ENCODE measurements around the gene PLEKHO1. TPM values are rescaled to one million over a fixed set of nuclear protein-coding genes. Genes with fewer than 3 reads are reported as not detected.
A peak's percentile ranks its signal among the peaks of the same experiment; 100 is the strongest.
"Not testable (repeated sequence)": the region's sequence is repeated elsewhere in the genome, so short reads cannot be mapped to it uniquely, and the experiment has no call there.

PLEKHO1 gene
- total and polyA plus RNA-seq, 12 donors, result 29.3 to 221 (median 59.7) TPM

DNA sequence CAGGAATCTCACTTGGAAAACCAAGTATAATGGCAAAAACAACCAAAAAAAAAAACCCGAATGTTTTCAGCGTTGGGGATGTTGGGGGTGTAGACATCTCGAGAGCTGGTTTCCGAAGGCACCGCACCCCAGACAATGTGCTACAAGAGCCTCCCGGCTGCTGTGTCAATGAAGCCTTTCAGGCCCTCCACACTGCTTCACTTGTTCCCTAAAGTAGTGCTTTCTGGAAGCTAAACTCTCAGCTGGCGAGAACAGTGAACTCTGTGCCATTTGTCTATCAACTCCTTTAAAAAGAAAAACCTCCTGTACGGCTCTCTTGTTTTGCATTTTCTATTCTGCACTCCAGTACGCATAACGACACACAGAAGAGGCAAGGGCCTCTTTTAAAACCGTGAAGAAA lies 32.5 kb downstream of the PLEKHO1 start:
- Histone ChIP-seq H3K9me3 (no peaks in the 10 kb centered on the region), H3K4me1 (peaks cover 0 to 51% (median 0%) of the 10 kb centered on the region in 9 donors), H3K27me3 (no peaks in the 10 kb centered on the region), H3K4me3 (no peak overlapping the region), H3K27ac (no peak overlapping the region), H3K36me3 (no peaks in the 10 kb centered on the region)
- ATAC-seq (no peak), DNase-seq (no peak)
- TF ChIP-seq, protein P1, sequence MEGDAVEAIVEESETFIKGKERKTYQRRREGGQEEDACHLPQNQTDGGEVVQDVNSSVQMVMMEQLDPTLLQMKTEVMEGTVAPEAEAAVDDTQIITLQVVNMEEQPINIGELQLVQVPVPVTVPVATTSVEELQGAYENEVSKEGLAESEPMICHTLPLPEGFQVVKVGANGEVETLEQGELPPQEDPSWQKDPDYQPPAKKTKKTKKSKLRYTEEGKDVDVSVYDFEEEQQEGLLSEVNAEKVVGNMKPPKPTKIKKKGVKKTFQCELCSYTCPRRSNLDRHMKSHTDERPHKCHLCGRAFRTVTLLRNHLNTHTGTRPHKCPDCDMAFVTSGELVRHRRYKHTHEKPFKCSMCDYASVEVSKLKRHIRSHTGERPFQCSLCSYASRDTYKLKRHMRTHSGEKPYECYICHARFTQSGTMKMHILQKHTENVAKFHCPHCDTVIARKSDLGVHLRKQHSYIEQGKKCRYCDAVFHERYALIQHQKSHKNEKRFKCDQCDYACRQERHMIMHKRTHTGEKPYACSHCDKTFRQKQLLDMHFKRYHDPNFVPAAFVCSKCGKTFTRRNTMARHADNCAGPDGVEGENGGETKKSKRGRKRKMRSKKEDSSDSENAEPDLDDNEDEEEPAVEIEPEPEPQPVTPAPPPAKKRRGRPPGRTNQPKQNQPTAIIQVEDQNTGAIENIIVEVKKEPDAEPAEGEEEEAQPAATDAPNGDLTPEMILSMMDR (IDR thresholded peaks at IDR 0.05), result no peak
- 84 to 89% methylated on average over 11 of the region's 11 CpGs for WGBS, 2 donors
- intact Hi-C loops (cut with DNase I), result loop anchor here in 1 of 10 donors (5.0 kb wide), 1 partner anchor 215 kb away; no protein-coding TSS in a partner anchor

DNA sequence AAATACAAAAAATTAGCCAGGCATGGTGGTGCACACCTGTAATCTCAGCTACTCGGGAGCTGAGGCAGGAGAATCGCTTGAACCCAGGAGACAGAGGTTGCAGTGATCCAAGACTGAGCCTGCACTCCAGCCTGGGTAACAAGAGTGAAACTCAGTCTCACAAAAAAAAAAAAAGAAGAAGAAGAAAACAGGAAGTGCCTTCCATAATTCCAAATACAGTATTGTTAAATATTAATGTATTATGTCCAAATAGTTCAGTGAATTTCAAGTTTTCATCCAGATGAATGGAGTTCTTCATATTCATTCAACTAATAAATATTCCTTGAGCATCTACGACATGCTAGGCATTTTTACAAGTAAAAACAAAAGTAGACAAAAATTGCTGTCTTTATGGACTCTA lies 33.3 kb downstream of the PLEKHO1 start:
- ATAC-seq, result no peak
- no peaks in the 10 kb centered on the region for H3K27me3 ChIP-seq
- no peak overlapping the region for H3K4me3 ChIP-seq
- TF ChIP-seq, protein P1 (IDR thresholded peaks at IDR 0.05), result no peak
- H3K4me1 ChIP-seq, result peaks cover 0 to 53% (median 7%) of the 10 kb centered on the region in 9 donors
- WGBS, 2 donors, result 92 to 93% methylated on average over 3 of the region's 3 CpGs
- intact Hi-C loops (cut with DNase I), result loop anchor here in 1 of 10 donors (5.0 kb wide), 1 partner anchor 216 kb away; no protein-coding TSS in a partner anchor
- no peaks in the 10 kb centered on the region for H3K9me3 ChIP-seq
- peak overlapping the region in 1 of 10 donors; percentile 52 for H3K27ac ChIP-seq
- H3K36me3 ChIP-seq, result no peaks in the 10 kb centered on the region
- no peak for DNase-seq

DNA sequence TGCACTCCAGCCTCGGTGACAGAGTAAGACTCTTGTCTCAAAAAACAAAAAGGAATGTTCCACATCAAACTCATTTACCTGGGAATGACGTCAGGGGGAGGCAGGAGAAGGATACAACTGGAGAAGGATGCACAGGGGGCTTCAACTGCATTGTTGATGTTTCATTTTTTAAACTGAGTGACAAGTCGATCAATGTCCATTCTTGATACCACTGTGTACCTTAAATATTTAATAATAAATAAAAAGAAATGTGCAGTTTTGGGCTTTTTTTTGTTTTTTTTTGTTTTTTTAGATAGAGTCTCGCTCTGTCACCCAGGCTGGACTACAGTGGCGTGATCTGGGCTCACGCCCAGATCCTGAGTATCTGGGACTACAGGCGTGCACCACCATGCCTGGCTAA lies 35.8 kb downstream of the PLEKHO1 start:
- peak overlapping the region in 1 of 10 donors; percentile 79 for H3K27ac ChIP-seq
- TF ChIP-seq, protein P1 (IDR thresholded peaks at IDR 0.05), result no peak

DNA sequence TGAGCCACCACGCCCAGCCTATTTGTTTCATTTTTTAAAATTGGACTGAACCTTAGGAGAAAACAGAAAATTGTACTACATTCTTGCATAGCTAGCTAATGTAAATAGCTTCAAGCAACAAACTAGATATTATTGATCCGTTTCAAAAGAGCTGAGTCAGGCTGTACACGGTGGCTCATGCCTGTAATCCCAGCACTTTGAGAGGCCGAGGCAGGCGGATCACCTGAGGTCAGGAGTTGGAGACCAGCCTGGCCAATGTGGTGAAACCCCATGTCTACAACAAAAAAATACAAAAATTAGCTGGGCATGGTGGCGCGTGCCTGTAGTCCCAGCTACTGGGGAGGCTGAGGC lies 36.7 kb downstream of the PLEKHO1 start:
- H3K36me3 ChIP-seq, DNase-seq, H3K9me3 ChIP-seq, ATAC-seq, H3K27me3 ChIP-seq: not testable (repeated sequence)
- intact Hi-C loops (cut with DNase I), result loop anchor here in 4 of 10 donors (5.0 kb wide), 2 partner anchors 114 to 224 kb away; no protein-coding TSS in a partner anchor
- Histone ChIP-seq H3K27ac (peak overlapping the region in 4 of 10 donors; percentile 8 to 79 (median 48)), H3K4me3 (peak overlapping the region in 1 of 10 donors; percentile 6), H3K4me1 (peaks cover 0 to 28% (median 7%) of the 10 kb centered on the region in 9 donors)
- 88 to 93% methylated on average over 7 of the region's 7 CpGs for whole genome bisulfite sequencing, 2 donors

More for the DNA sequence above, 35.8 kb downstream of the PLEKHO1 start:
- DNase-seq (no peak), ATAC-seq (no peak)
- Histone ChIP-seq H3K27me3 (no peaks in the 10 kb centered on the region), H3K9me3 (no peaks in the 10 kb centered on the region), H3K4me1 (peaks cover 0 to 33% (median 7%) of the 10 kb centered on the region in 9 donors), H3K36me3 (no peaks in the 10 kb centered on the region), H3K4me3 (no peak overlapping the region)
- WGBS, 2 donors, result 89 to 90% methylated on average over 7 of the region's 7 CpGs
- intact Hi-C loops (cut with DNase I), result loop anchor here in 4 of 10 donors (5.0 kb wide), 2 partner anchors 113 to 223 kb away; no protein-coding TSS in a partner anchor
